GM18951 (cell line): ENCODE measurements around the gene HSPB6.
"Not testable (repeated sequence)": the region's sequence is repeated elsewhere in the genome, so short reads cannot be mapped to it uniquely, and the experiment has no call there.

ENCODE experiments used
- POLR2A ChIP-seq: IDR thresholded peaks from 4 replicates; pipeline ENCODE4 v1.6.1; 2011; ENCODE audit warnings: mild to moderate bottlenecking; ENCODE audit not compliant: insufficient read length, insufficient read depth; ENCODE audit errors: extremely low read depth
- in situ Hi-C: fragments of 300-500 bp; cut with MboI; formaldehyde crosslinking; loops from one replicate; pipeline ENCODE4 v1.12.0; 2022; ENCODE audit warnings: low sequenced_read_pairs, mixed read lengths, inconsistent platforms; ENCODE audit not compliant: unreplicated experiment

HSPB6 gene

GRCh38 chr19:35756377-35757230 lies at the start of gene HSPB6:
Gene HSPB6 (minus strand): TSS chr19:35757029. CDS start chr19:35757008, 21 bp downstream.
- in situ Hi-C loops, result no loop called here
- no peak for TF ChIP-seq POLR2A

GRCh38 chr19:35806597-35806996 lies 49.8 kb upstream of the HSPB6 start:
- TF ChIP-seq POLR2A, result no peak

GRCh38 chr19:35805526-35806102 lies 48.8 kb upstream of the HSPB6 start:
- no peak for TF ChIP-seq POLR2A
- in situ Hi-C loops, result no loop called here

More at GRCh38 chr19:35806597-35806996, 49.8 kb upstream of the HSPB6 start:
- in situ Hi-C loops, result no loop called here

- TF ChIP-seq POLR2A, result no peak
- in situ Hi-C loops, result no loop called here
Observed at GRCh38 chr19:35801828-35802227, 45.0 kb upstream of the HSPB6 start.

- in situ Hi-C loops, result no loop called here
- no peak for TF ChIP-seq POLR2A
Observed at GRCh38 chr19:35797663-35798062, 40.8 kb upstream of the HSPB6 start.

- in situ Hi-C loops, result no loop called here
Observed at GRCh38 chr19:35796645-35797542, 40.1 kb upstream of the HSPB6 start.

GRCh38 chr19:35795564-35795963 lies 38.7 kb upstream of the HSPB6 start:
- in situ Hi-C loops, result not testable (repeated sequence)

More at GRCh38 chr19:35796645-35797542, 40.1 kb upstream of the HSPB6 start:
- TF ChIP-seq POLR2A, result no peak

- in situ Hi-C loops, result no loop called here
- TF ChIP-seq POLR2A, result no peak
Observed at GRCh38 chr19:35793381-35794165, 36.7 kb upstream of the HSPB6 start.

GRCh38 chr19:35792888-35793287 lies 36.1 kb upstream of the HSPB6 start:
- no peak for TF ChIP-seq POLR2A
- in situ Hi-C loops, result no loop called here

GRCh38 chr19:35792312-35792711 lies 35.5 kb upstream of the HSPB6 start:
- TF ChIP-seq POLR2A, result no peak
- in situ Hi-C loops, result no loop called here

GRCh38 chr19:35791814-35792279 lies 35.0 kb upstream of the HSPB6 start:
- no peak for TF ChIP-seq POLR2A
- in situ Hi-C loops, result no loop called here

- in situ Hi-C loops, result no loop called here
- TF ChIP-seq POLR2A, result no peak
Observed at GRCh38 chr19:35790981-35791813, 34.4 kb upstream of the HSPB6 start.
